Astrocyte (in vitro differentiated cells and primary cell): Measurements from ENCODE around the gene SLC66A2. TPM values are rescaled to one million over a fixed set of nuclear protein-coding genes. Genes with fewer than 3 reads are reported as not detected.

Experiments
- DNase-seq: peaks from one replicate; pipeline ENCODE4 v3.0.0-alpha.2; 2010; ENCODE audit warnings: low read depth
- FAIRE-seq: peaks from 2 replicates; lab custom pipeline; 2011; peaks lifted over from hg19 to GRCh38; lab: Jason Lieb, UNC
- H2AFZ ChIP-seq: 2 replicates; pipeline ENCODE4 v1.6.0; 2012; ENCODE audit warnings: low read depth, low read length, inconsistent platforms
- H3K27ac ChIP-seq: 2 replicates; pipeline ENCODE4 v1.5.1; 2011; ENCODE audit warnings: low read depth, low read length, inconsistent platforms
- H3K27me3 ChIP-seq: 2 replicates; pipeline ENCODE4 v1.6.0; 2011; ENCODE audit warnings: low read length, inconsistent platforms; ENCODE audit not compliant: insufficient read depth
- H3K36me3 ChIP-seq: 2 replicates; pipeline ENCODE4 v1.5.1; 2011; ENCODE audit warnings: low read length, inconsistent platforms; ENCODE audit not compliant: insufficient read depth
- H3K4me1 ChIP-seq: 2 replicates; pipeline ENCODE4 v1.5.1; 2011; ENCODE audit warnings: low read length, inconsistent platforms; ENCODE audit not compliant: insufficient read depth
- H3K4me2 ChIP-seq: 2 replicates; pipeline ENCODE4 v1.6.0; 2012; ENCODE audit warnings: low read length, inconsistent platforms
- H3K4me3 ChIP-seq: 2 replicates; pipeline ENCODE4 v1.5.1; 2011; ENCODE audit warnings: low read depth, mild to moderate bottlenecking, low read length, inconsistent platforms; ENCODE audit not compliant: insufficient read depth
- H3K79me2 ChIP-seq: 2 replicates; pipeline ENCODE4 v1.6.0; 2012; ENCODE audit warnings: mild to moderate bottlenecking, low read length, inconsistent platforms; ENCODE audit not compliant: insufficient read depth
- H3K9ac ChIP-seq: 2 replicates; pipeline ENCODE4 v1.6.0; 2012; ENCODE audit warnings: mild to moderate bottlenecking, low read length, inconsistent platforms
- H3K9me3 ChIP-seq: 2 replicates; pipeline ENCODE4 v1.5.1; 2012; ENCODE audit warnings: low read depth, mild to moderate bottlenecking, low read length, inconsistent platforms; ENCODE audit not compliant: insufficient read depth
- H4K20me1 ChIP-seq: 2 replicates; pipeline ENCODE4 v1.6.0; 2012; ENCODE audit warnings: low read length, inconsistent platforms; ENCODE audit not compliant: insufficient read depth
- H3K27ac Mint-ChIP-seq: one replicate; pipeline ENCODE4 v1.8.0; 2021; ENCODE audit warnings: mild to moderate bottlenecking, mixed read lengths; ENCODE audit not compliant: unreplicated experiment
- H3K27me3 Mint-ChIP-seq: one replicate; pipeline ENCODE4 v1.8.0; 2021; ENCODE audit warnings: low read depth, mixed read lengths; ENCODE audit not compliant: unreplicated experiment
- H3K36me3 Mint-ChIP-seq: one replicate; pipeline ENCODE4 v1.8.0; 2021; ENCODE audit warnings: low read depth, mixed read lengths; ENCODE audit not compliant: unreplicated experiment
- H3K4me1 Mint-ChIP-seq: one replicate; pipeline ENCODE4 v1.8.0; 2021; ENCODE audit warnings: low read depth, mixed read lengths; ENCODE audit not compliant: unreplicated experiment
- H3K4me3 Mint-ChIP-seq: one replicate; pipeline ENCODE4 v1.8.0; 2021; ENCODE audit warnings: mild to moderate bottlenecking, moderate library complexity, mixed read lengths; ENCODE audit not compliant: unreplicated experiment
- H3K9me3 Mint-ChIP-seq: one replicate; pipeline ENCODE4 v1.8.0; 2021; ENCODE audit warnings: mild to moderate bottlenecking, mixed read lengths; ENCODE audit not compliant: unreplicated experiment
- CTCF ChIP-seq: IDR thresholded peaks from 2 replicates; pipeline ENCODE4 v1.5.1; 2011; ENCODE audit warnings: low read depth, mild to moderate bottlenecking, inconsistent platforms, low read length, moderate library complexity; ENCODE audit not compliant: insufficient read depth
- EZH2 ChIP-seq: IDR thresholded peaks from 2 replicates; pipeline ENCODE4 v1.6.1; 2012; ENCODE audit warnings: mild to moderate bottlenecking, low read length, inconsistent platforms; ENCODE audit not compliant: insufficient read depth
- total RNA-seq: library from RNA; stranded (reverse); gene quantifications from 2 replicates; pipeline ENCODE4 v1.2.1, GENCODE V29; 2021

SLC66A2 gene
- total RNA-seq, 1 donor from 2014 or later, result 25.3 TPM

GRCh38 chr18:79935925-79936324, 15.5 kb downstream of the SLC66A2 start:
- H3K4me1 ChIP-seq, result no peaks in the 10 kb centered on the region
- H3K9ac ChIP-seq, result no peak overlapping the region
- H3K36me3 Mint-ChIP-seq, result peaks cover 50% of the 10 kb centered on the region
- H3K4me3 Mint-ChIP-seq, result no peak overlapping the region
- no peak for FAIRE-seq
- no peak overlapping the region for H3K4me3 ChIP-seq
- H3K27me3 Mint-ChIP-seq, result no peaks in the 10 kb centered on the region
- peaks cover 7% of the 10 kb centered on the region for H3K9me3 ChIP-seq
- peaks cover 4% of the 10 kb centered on the region for H3K36me3 ChIP-seq
- TF ChIP-seq CTCF, result no peak
- no peak for TF ChIP-seq EZH2
- H3K4me2 ChIP-seq, result no peak overlapping the region
- H3K27me3 ChIP-seq, result no peaks in the 10 kb centered on the region
- no peak for DNase-seq
- H3K9me3 Mint-ChIP-seq, result peaks cover 15% of the 10 kb centered on the region
- no peak overlapping the region for H3K27ac Mint-ChIP-seq
- H3K79me2 ChIP-seq, result peaks cover 76% of the 10 kb centered on the region
- H4K20me1 ChIP-seq, result peaks cover 63% of the 10 kb centered on the region
- no peak overlapping the region for H2AFZ ChIP-seq
- H3K27ac ChIP-seq, result no peak overlapping the region
- H3K4me1 Mint-ChIP-seq, result no peaks in the 10 kb centered on the region

GRCh38 chr18:79935499-79935898, 16.0 kb downstream of the SLC66A2 start:
- Mint-ChIP-seq H3K4me1 (no peaks in the 10 kb centered on the region), H3K27me3 (no peaks in the 10 kb centered on the region), H3K9me3 (peaks cover 15% of the 10 kb centered on the region), H3K4me3 (no peak overlapping the region), H3K27ac (no peak overlapping the region), H3K36me3 (peaks cover 50% of the 10 kb centered on the region)
- H3K9me3 ChIP-seq, result peaks cover 7% of the 10 kb centered on the region
- H3K9ac ChIP-seq, result no peak overlapping the region
- H3K4me1 ChIP-seq, result no peaks in the 10 kb centered on the region
- H2AFZ ChIP-seq, result no peak overlapping the region
- no peak for TF ChIP-seq CTCF
- TF ChIP-seq EZH2, result no peak
- no peak overlapping the region for H3K4me3 ChIP-seq
- no peak for FAIRE-seq
- H3K4me2 ChIP-seq, result no peak overlapping the region
- peaks cover 73% of the 10 kb centered on the region for H3K79me2 ChIP-seq
- DNase-seq, result no peak
- H3K27ac ChIP-seq, result no peak overlapping the region
- H4K20me1 ChIP-seq, result peaks cover 59% of the 10 kb centered on the region
- H3K36me3 ChIP-seq, result peaks cover 4% of the 10 kb centered on the region
- H3K27me3 ChIP-seq, result no peaks in the 10 kb centered on the region

- Mint-ChIP-seq H3K9me3 (peaks cover 16% of the 10 kb centered on the region), H3K4me3 (no peak overlapping the region)
- no peak for FAIRE-seq
Observed at GRCh38 chr18:79935098-79935480, 16.4 kb downstream of the SLC66A2 start.

More at GRCh38 chr18:79935098-79935480, 16.4 kb downstream of the SLC66A2 start:
- Mint-ChIP-seq H3K4me1 (no peaks in the 10 kb centered on the region), H3K36me3 (peaks cover 51% of the 10 kb centered on the region), H3K27ac (no peak overlapping the region), H3K27me3 (no peaks in the 10 kb centered on the region)
- Histone ChIP-seq H3K27ac (no peak overlapping the region), H4K20me1 (peaks cover 56% of the 10 kb centered on the region), H2AFZ (no peak overlapping the region), H3K4me3 (no peak overlapping the region), H3K4me1 (no peaks in the 10 kb centered on the region), H3K27me3 (no peaks in the 10 kb centered on the region), H3K9ac (no peak overlapping the region), H3K4me2 (no peak overlapping the region), H3K79me2 (peaks cover 74% of the 10 kb centered on the region), H3K9me3 (peaks cover 7% of the 10 kb centered on the region), H3K36me3 (peaks cover 4% of the 10 kb centered on the region)
- no peak for DNase-seq
- no peak for TF ChIP-seq CTCF
- TF ChIP-seq EZH2, result no peak
